ENCODE results near the gene AGGF1. TPM values are rescaled to one million over a fixed set of nuclear protein-coding genes. Genes with fewer than 3 reads are reported as not detected.

AGGF1 gene
- polyA plus RNA-seq, 1 donor (not counting 4 experiments of a cell fraction or from before 2014, with no cell fraction given): 20.1 TPM

DNA sequence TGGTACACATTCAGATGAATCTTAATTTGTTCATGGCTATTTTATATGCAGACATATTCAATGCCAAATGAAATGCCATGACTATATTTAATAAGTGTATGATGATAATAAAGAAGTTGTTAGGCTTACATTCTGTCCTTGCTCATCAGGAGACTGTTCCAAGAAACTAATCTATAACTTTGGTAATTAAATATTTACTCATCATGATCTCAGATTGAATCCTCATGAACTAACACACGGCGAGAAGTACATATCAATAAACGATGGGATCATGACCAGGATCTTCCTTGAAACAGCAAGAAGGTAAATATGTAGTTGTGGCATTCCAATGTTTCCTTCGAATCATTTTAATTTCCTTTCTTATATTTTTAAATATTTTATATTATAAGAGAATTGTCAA lies 12.5 kb upstream of the AGGF1 start:
- Histone ChIP-seq H3K9ac (ENCODE audit: control insufficient read depth, extremely low read depth, insufficient read depth, low read length) (no peak overlapping the region), H3K27me3 (ENCODE audit: control insufficient read depth, extremely low read depth, insufficient read depth, low read length) (no peaks in the 10 kb centered on the region), H3K4me2 (ENCODE audit: control insufficient read depth, extremely low read depth, insufficient read depth, low read depth, low read length) (no peak overlapping the region), H2AFZ (ENCODE audit: control insufficient read depth, low read length) (no peak overlapping the region), H4K20me1 (ENCODE audit: control insufficient read depth, extremely low read depth, insufficient read depth, low read length) (no peaks in the 10 kb centered on the region), H3K27ac (ENCODE audit: control insufficient read depth, insufficient read depth, low read length) (no peak overlapping the region), H3K9me3 (ENCODE audit: control insufficient read depth, low read depth, low read length) (no peaks in the 10 kb centered on the region), H3K36me3 (ENCODE audit: control insufficient read depth in 2 of 2, extremely low read depth in 1 of 2, insufficient read depth in 2 of 2, low read length in 2 of 2) (no peaks in the 10 kb centered on the region), H3K4me1 (ENCODE audit: control insufficient read depth, extremely low read depth, insufficient read depth, low read length) (no peaks in the 10 kb centered on the region), H3K4me3 (ENCODE audit: control insufficient read depth in 2 of 3, extremely low read depth in 1 of 3, insufficient read depth in 2 of 3, low read depth in 1 of 3, low read length in 3 of 3) (no peak overlapping the region), H3K9me1 (ENCODE audit: control insufficient read depth, extremely low read depth, insufficient read depth, low read length) (no peaks in the 10 kb centered on the region), H3K79me2 (ENCODE audit: control insufficient read depth, insufficient read depth, low read length) (no peaks in the 10 kb centered on the region)
- dilution Hi-C loops (cut with MboI; ENCODE audit: extremely low pct_ligation_motif_present, low sequenced_read_pairs): no loop called here
- FAIRE-seq (no peak), DNase-seq (ENCODE audit: low read depth, low spot score) (no peak)
- no peak for TF ChIP-seq EZH2 (IDR thresholded peaks at IDR 0.05; ENCODE audit: low read length)
- TF ChIP-seq, protein P1, sequence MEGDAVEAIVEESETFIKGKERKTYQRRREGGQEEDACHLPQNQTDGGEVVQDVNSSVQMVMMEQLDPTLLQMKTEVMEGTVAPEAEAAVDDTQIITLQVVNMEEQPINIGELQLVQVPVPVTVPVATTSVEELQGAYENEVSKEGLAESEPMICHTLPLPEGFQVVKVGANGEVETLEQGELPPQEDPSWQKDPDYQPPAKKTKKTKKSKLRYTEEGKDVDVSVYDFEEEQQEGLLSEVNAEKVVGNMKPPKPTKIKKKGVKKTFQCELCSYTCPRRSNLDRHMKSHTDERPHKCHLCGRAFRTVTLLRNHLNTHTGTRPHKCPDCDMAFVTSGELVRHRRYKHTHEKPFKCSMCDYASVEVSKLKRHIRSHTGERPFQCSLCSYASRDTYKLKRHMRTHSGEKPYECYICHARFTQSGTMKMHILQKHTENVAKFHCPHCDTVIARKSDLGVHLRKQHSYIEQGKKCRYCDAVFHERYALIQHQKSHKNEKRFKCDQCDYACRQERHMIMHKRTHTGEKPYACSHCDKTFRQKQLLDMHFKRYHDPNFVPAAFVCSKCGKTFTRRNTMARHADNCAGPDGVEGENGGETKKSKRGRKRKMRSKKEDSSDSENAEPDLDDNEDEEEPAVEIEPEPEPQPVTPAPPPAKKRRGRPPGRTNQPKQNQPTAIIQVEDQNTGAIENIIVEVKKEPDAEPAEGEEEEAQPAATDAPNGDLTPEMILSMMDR (optimal IDR thresholded peaks at IDR 0.05 in 1 of 3, IDR thresholded peaks at IDR 0.05 in 1 of 3, conservative IDR thresholded peaks at IDR 0.05 in 1 of 3; ENCODE audit: extremely low read depth in 1 of 3, insufficient read depth in 2 of 3, low read length in 3 of 3): no peak

DNA sequence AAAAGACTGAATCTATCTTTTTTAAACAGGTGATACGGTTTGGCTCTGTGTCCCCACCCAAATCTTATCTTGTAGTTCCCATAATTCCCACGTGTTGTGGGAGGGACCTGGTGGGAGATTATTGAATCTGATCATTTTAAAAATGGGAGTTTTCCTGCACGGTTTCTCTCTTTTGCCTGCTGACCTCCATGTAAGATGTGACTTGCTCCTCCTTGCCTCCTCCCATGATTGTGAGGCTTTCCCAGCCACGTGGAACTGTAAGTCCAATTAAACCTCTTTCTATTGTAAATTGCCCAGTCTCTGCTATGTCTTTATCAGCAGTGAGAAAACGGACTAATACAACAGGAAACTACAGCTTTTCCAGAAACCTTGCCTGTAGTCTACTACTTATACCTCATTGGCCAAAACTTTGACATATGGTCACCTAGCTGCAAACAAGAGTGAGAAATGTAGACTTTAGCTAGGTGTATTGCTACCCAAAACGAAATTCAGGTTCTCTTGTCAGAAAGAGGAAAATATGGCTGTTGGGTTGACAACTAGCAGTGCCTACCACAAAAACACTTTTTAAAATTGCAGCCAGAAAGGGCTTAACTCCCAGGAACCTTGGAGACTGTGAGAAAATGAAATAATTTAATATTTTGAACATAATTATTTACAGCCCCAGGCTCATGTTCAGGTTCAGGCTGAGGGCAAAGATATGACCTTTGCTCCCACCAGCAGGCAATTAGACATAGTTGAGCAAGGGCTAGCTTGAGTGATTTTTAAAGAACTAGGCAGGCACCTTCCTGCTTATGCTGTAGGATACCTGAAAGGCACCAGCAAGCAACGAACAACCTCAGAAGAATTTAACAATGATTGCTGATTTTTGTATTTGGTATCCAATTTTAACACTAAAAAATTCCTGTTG lies 7.4 kb upstream of the AGGF1 start:
- no peak overlapping the region for H3K4me2 ChIP-seq (ENCODE audit: control insufficient read depth, extremely low read depth, insufficient read depth, low read depth, low read length)
- peaks cover 3% of the 10 kb centered on the region for H3K27me3 ChIP-seq (ENCODE audit: control insufficient read depth, extremely low read depth, insufficient read depth, low read length)
- no peaks in the 10 kb centered on the region for H3K36me3 ChIP-seq (ENCODE audit: control insufficient read depth in 2 of 2, extremely low read depth in 1 of 2, insufficient read depth in 2 of 2, low read length in 2 of 2)
- H3K4me1 ChIP-seq (ENCODE audit: control insufficient read depth, extremely low read depth, insufficient read depth, low read length): no peaks in the 10 kb centered on the region
- H3K9ac ChIP-seq (ENCODE audit: control insufficient read depth, extremely low read depth, insufficient read depth, low read length): no peak overlapping the region
- no peak for TF ChIP-seq EZH2 (IDR thresholded peaks at IDR 0.05; ENCODE audit: low read length)
- TF ChIP-seq, protein P1 (optimal IDR thresholded peaks at IDR 0.05 in 1 of 3, IDR thresholded peaks at IDR 0.05 in 1 of 3, conservative IDR thresholded peaks at IDR 0.05 in 1 of 3; ENCODE audit: extremely low read depth in 1 of 3, insufficient read depth in 2 of 3, low read length in 3 of 3): no peak
- DNase-seq (ENCODE audit: low read depth, low spot score): no peak
- dilution Hi-C loops (cut with MboI; ENCODE audit: extremely low pct_ligation_motif_present, low sequenced_read_pairs): no loop called here
- no peak overlapping the region for H3K4me3 ChIP-seq (ENCODE audit: control insufficient read depth in 2 of 3, extremely low read depth in 1 of 3, insufficient read depth in 2 of 3, low read depth in 1 of 3, low read length in 3 of 3)
- no peaks in the 10 kb centered on the region for H3K79me2 ChIP-seq (ENCODE audit: control insufficient read depth, insufficient read depth, low read length)
- no peaks in the 10 kb centered on the region for H3K9me3 ChIP-seq (ENCODE audit: control insufficient read depth, low read depth, low read length)
- H2AFZ ChIP-seq (ENCODE audit: control insufficient read depth, low read length): no peak overlapping the region
- no peaks in the 10 kb centered on the region for H4K20me1 ChIP-seq (ENCODE audit: control insufficient read depth, extremely low read depth, insufficient read depth, low read length)
- no peak overlapping the region for H3K27ac ChIP-seq (ENCODE audit: control insufficient read depth, insufficient read depth, low read length)
- FAIRE-seq: no peak
- no peaks in the 10 kb centered on the region for H3K9me1 ChIP-seq (ENCODE audit: control insufficient read depth, extremely low read depth, insufficient read depth, low read length)
